Trophoblast cell (in vitro differentiated cells and primary cell): ENCODE measurements around the gene HCAR3.
"Not testable (repeated sequence)": the region's sequence is repeated elsewhere in the genome, so short reads cannot be mapped to it uniquely, and the experiment has no call there.

Experiments used
- DNase-seq, 2 donors: peaks; one replicate each; pipeline ENCODE4 v3.0.0-alpha.2; 2016
- H2AFZ ChIP-seq: 2 replicates; pipeline ENCODE4 v1.6.1; 2013; ENCODE audit warnings: low read length, moderate library complexity, mild to moderate bottlenecking; ENCODE audit not compliant: insufficient read depth, poor library complexity
- H2AK5ac ChIP-seq: 2 replicates; pipeline ENCODE4 v1.6.1; 2013; ENCODE audit warnings: mild to moderate bottlenecking, low read length
- H2BK120ac ChIP-seq: 2 replicates; pipeline ENCODE4 v1.6.1; 2013; ENCODE audit warnings: low read length, mild to moderate bottlenecking, moderate library complexity; ENCODE audit not compliant: insufficient read depth, poor library complexity
- H2BK12ac ChIP-seq: 2 replicates; pipeline ENCODE4 v1.6.1; 2013; ENCODE audit warnings: mild to moderate bottlenecking, low read length, moderate library complexity
- H2BK5ac ChIP-seq: 2 replicates; pipeline ENCODE4 v1.6.1; 2013; ENCODE audit warnings: low read length, low read depth, moderate library complexity, mild to moderate bottlenecking; ENCODE audit not compliant: poor library complexity
- H3K14ac ChIP-seq: 2 replicates; pipeline ENCODE4 v1.6.1; 2013; ENCODE audit warnings: mild to moderate bottlenecking, low read length
- H3K18ac ChIP-seq: 2 replicates; pipeline ENCODE4 v1.6.1; 2013; ENCODE audit warnings: mild to moderate bottlenecking, low read length
- H3K23ac ChIP-seq: 2 replicates; pipeline ENCODE4 v1.6.1; 2013; ENCODE audit warnings: low read length
- H3K27ac ChIP-seq: 2 replicates; pipeline ENCODE4 v1.5.1; 2013; ENCODE audit warnings: low read depth, mild to moderate bottlenecking, inconsistent platforms, low read length, moderate library complexity
- H3K27me3 ChIP-seq: 2 replicates; pipeline ENCODE4 v1.6.1; 2013; ENCODE audit warnings: inconsistent platforms, mild to moderate bottlenecking, low read length, moderate library complexity; ENCODE audit not compliant: insufficient read depth
- H3K36me3 ChIP-seq, 2 experiments: 1 replicate in 1 of 2; 2 replicates in 1 of 2; pipeline ENCODE4 v1.6.1; 2013; ENCODE audit warnings: low read length in 2 of 2, mild to moderate bottlenecking in 2 of 2, moderate library complexity in 1 of 2; ENCODE audit not compliant: insufficient read depth in 2 of 2, control insufficient read depth in 1 of 2
- H3K4ac ChIP-seq: 2 replicates; pipeline ENCODE4 v1.6.1; 2013; ENCODE audit warnings: low read depth, mild to moderate bottlenecking, low read length, moderate library complexity
- H3K4me1 ChIP-seq, 2 experiments: 1 replicate in 1 of 2; 2 replicates in 1 of 2; pipeline ENCODE4 v1.6.1; 2013; ENCODE audit warnings: low read length in 2 of 2, mild to moderate bottlenecking in 2 of 2, moderate library complexity in 1 of 2; ENCODE audit not compliant: insufficient read depth in 2 of 2, control insufficient read depth in 1 of 2
- H3K4me2 ChIP-seq: 2 replicates; pipeline ENCODE4 v1.6.1; 2013; ENCODE audit warnings: inconsistent platforms, mild to moderate bottlenecking, low read length, moderate library complexity
- H3K4me3 ChIP-seq: 2 replicates; pipeline ENCODE4 v1.5.1; 2013; ENCODE audit warnings: mild to moderate bottlenecking, low read depth, low read length, inconsistent platforms
- H3K79me1 ChIP-seq: one replicate; pipeline ENCODE4 v1.6.1; 2013; ENCODE audit warnings: low read length
- H3K79me2 ChIP-seq: 2 replicates; pipeline ENCODE4 v1.6.1; 2013; ENCODE audit warnings: low read length, mild to moderate bottlenecking; ENCODE audit not compliant: control insufficient read depth, insufficient read depth, poor library complexity
- H3K9ac ChIP-seq: 2 replicates; pipeline ENCODE4 v1.6.1; 2013; ENCODE audit warnings: mild to moderate bottlenecking, low read length
- H3K9me3 ChIP-seq: 2 replicates; pipeline ENCODE4 v1.6.1; 2013; ENCODE audit warnings: low read depth, mild to moderate bottlenecking, control low read depth, inconsistent platforms, low read length; ENCODE audit not compliant: insufficient read depth
- H4K12ac ChIP-seq: 2 replicates; pipeline ENCODE4 v1.6.1; 2013; ENCODE audit warnings: low read depth, mild to moderate bottlenecking, low read length, moderate library complexity
- H4K8ac ChIP-seq: 2 replicates; pipeline ENCODE4 v1.6.1; 2013; ENCODE audit warnings: low read depth, mild to moderate bottlenecking, low read length, moderate library complexity
- H4K91ac ChIP-seq: one replicate; pipeline ENCODE4 v1.6.1; 2013; ENCODE audit warnings: low read depth, mild to moderate bottlenecking, low read length, moderate library complexity
- WGBS: extraction: QIAGEN DNeasy Blood & Tissue Kit; methylation state at CpG from one replicate; pipeline ENCODE4 v1.1.7; 2013; ENCODE audit warnings: missing lambda C conversion rate; ENCODE audit not compliant: insufficient read length, insufficient coverage; ENCODE audit errors: extremely low coverage; 5-methylcytosine and 5-hydroxymethylcytosine counted together

Gene HCAR3

DNA sequence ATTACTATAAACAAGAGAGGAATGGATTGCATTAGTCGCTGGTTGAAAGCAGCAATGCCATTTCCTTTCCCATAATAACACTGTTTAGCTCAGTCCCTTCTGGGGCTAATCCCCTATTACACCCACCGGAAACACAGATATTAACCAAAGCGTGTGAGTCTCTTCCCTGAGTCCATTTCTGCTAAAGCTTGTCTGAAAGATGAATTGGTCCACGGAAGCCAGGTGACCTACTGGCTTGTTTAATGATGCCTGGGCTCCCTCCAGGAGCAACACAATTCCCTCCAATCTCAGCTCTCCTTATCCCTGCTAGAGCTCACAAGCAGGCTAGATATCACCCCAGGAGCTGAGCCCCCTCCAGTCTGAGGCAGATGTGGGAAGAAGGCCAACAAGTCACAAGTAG, 15.1 kb downstream of the HCAR3 start:
- not testable (repeated sequence) for H2AFZ ChIP-seq, H2BK5ac ChIP-seq, H3K79me1 ChIP-seq, H3K4ac ChIP-seq, H3K36me3 ChIP-seq, H3K4me2 ChIP-seq, H2BK120ac ChIP-seq, H4K8ac ChIP-seq, H3K27me3 ChIP-seq, H3K18ac ChIP-seq, H3K14ac ChIP-seq, H2AK5ac ChIP-seq, H3K27ac ChIP-seq, H3K4me3 ChIP-seq, H4K12ac ChIP-seq, H3K4me1 ChIP-seq, DNase-seq, H4K91ac ChIP-seq, H3K9me3 ChIP-seq, H3K9ac ChIP-seq, H2BK12ac ChIP-seq, H3K79me2 ChIP-seq, H3K23ac ChIP-seq
- no CpG with 5 or more reads among the region's 4 CpGs for WGBS

DNA sequence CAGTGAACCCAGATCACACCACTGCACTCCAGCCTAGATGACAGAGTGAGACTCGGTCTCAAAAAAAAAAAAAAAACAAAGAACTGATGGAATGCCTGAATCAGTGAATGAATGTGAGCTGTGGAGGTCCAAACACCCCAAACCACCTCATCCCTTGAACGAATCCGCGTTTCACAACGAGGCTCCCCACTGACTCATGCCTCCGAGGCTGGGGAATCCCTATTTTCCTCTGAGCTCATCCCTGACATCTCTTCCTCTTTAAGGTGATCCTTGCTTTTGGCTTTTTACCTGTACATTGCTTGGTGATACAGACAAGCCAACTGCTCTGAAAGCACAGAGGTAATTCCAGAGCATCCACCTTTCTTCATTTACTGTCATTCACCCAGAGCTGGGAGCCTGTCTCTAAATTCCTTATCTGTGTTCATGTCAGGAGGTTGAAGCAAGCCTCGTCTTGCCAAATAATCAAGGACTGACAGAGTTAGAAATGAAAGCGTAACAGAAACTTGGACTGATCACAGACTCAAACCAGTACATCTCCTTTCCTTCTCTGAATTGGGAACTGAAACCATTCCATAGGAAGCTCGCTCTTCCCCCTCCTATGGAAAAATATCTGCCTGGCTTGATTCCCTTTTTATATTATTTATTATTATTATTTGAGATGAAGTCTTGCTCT, 16.4 kb downstream of the HCAR3 start:
- WGBS: no CpG with 5 or more reads among the region's 9 CpGs
- not testable (repeated sequence) for H3K14ac ChIP-seq, H4K8ac ChIP-seq, H2BK120ac ChIP-seq, H4K91ac ChIP-seq, H3K27me3 ChIP-seq, H2AFZ ChIP-seq, H3K36me3 ChIP-seq, H2BK12ac ChIP-seq, H3K18ac ChIP-seq, H3K79me1 ChIP-seq, H2BK5ac ChIP-seq, H4K12ac ChIP-seq, H3K4me3 ChIP-seq, H3K9me3 ChIP-seq, DNase-seq, H3K4ac ChIP-seq, H2AK5ac ChIP-seq, H3K79me2 ChIP-seq, H3K4me2 ChIP-seq, H3K9ac ChIP-seq, H3K27ac ChIP-seq, H3K23ac ChIP-seq
- H3K4me1 ChIP-seq: peaks cover 6 to 10% of the 10 kb centered on the region in 2 experiments

DNA sequence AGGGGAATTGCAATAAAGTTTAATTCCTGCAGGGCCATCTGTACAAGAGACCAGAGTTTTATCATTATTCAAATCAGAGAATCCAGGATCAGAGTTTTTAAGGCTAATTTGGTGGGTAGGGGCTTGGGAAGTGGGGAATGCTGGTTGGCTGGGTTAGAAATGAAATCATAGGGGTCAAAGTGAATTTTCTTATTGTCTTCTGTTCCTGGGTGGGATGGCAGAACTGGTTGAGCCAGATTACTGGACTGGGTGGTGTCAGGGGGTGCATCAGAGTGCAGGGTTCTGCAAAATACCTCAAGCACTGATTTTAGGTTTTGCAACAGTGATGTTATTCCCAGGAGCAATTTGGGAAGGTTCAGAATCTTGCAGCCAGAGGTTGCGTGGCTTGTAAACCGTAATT, 19.7 kb downstream of the HCAR3 start:
- H4K8ac ChIP-seq, H3K36me3 ChIP-seq, H3K9ac ChIP-seq, H4K91ac ChIP-seq, H3K18ac ChIP-seq, H3K4ac ChIP-seq, H4K12ac ChIP-seq, H3K79me1 ChIP-seq, H3K27me3 ChIP-seq, H2AK5ac ChIP-seq, H3K79me2 ChIP-seq, H2BK120ac ChIP-seq, H2BK5ac ChIP-seq, H3K14ac ChIP-seq, H2AFZ ChIP-seq, H2BK12ac ChIP-seq, H3K9me3 ChIP-seq, H3K4me3 ChIP-seq, H3K23ac ChIP-seq: not testable (repeated sequence)
- H3K4me1 ChIP-seq: peaks cover 11% of the 10 kb centered on the region in 2 experiments
- H3K27ac ChIP-seq: peak overlapping the region; percentile 77
- H3K4me2 ChIP-seq: peak overlapping the region; percentile 41
- WGBS: no CpG with 5 or more reads among the region's 2 CpGs
- peak; percentile 39 to 77 for DNase-seq

DNA sequence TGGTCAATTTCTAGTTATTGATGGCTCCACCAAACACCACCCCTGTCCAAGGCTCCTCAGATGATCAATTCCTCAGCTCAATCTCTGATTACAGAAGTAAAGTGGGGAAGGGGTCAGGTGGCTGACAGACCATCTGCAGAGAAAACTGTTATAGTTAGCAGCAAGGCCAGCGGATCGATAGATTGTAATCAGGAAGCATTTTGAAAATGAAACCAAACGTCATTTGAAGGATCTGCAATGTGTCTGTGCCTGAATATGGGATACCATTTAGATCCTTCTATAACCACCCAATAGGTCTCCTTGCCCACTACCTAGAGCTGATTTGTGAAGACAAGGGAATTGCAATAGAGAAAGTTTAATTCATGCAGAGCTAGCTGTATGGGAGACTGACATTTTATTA, 25.0 kb downstream of the HCAR3 start:
- peaks cover 2% of the 10 kb centered on the region for H3K79me1 ChIP-seq
- H3K27me3 ChIP-seq: no peaks in the 10 kb centered on the region
- H2AK5ac ChIP-seq: no peak overlapping the region
- H2BK5ac ChIP-seq: no peak overlapping the region
- no peak overlapping the region for H3K4me2 ChIP-seq
- no peaks in the 10 kb centered on the region for H3K36me3 ChIP-seq
- WGBS: no CpG with 5 or more reads among the region's 3 CpGs
- H4K8ac ChIP-seq: no peak overlapping the region
- no peak overlapping the region for H2BK12ac ChIP-seq
- H3K23ac ChIP-seq: no peak overlapping the region
- H2BK120ac ChIP-seq: no peak overlapping the region
- H3K9ac ChIP-seq: no peak overlapping the region
- H3K4me3 ChIP-seq: no peak overlapping the region
- H3K4ac ChIP-seq: no peak overlapping the region
- H3K79me2 ChIP-seq: no peaks in the 10 kb centered on the region
- H2AFZ ChIP-seq: no peak overlapping the region
- H3K14ac ChIP-seq: no peak overlapping the region
- H3K9me3 ChIP-seq: no peaks in the 10 kb centered on the region
- H3K27ac ChIP-seq: no peak overlapping the region
- DNase-seq: no peak
- peaks cover 6 to 8% of the 10 kb centered on the region in 2 experiments for H3K4me1 ChIP-seq
- no peak overlapping the region for H4K12ac ChIP-seq
- H4K91ac ChIP-seq: no peak overlapping the region
- H3K18ac ChIP-seq: no peak overlapping the region
